Measurements from ENCODE around the gene TDG.
A peak's percentile ranks its signal among the peaks of the same experiment; 100 is the strongest.

Gene TDG

GRCh38 chr12:103965590-103966504 is at the start of gene TDG:
TSS of gene TDG (plus strand) at chr12:103965872. CDS start at chr12:103966038, 166 bp downstream.
- peak; percentile 99 for DNase-seq (ENCODE audit: low spot score)

GRCh38 chr12:103917873-103918272 is 47.8 kb upstream of the TDG start:
- DNase-seq (ENCODE audit: low spot score), result no peak

GRCh38 chr12:103924761-103925641 is 40.7 kb upstream of the TDG start:
- DNase-seq (ENCODE audit: low spot score), result no peak

- DNase-seq (ENCODE audit: low spot score), result peak; percentile 87
Measured at GRCh38 chr12:103928682-103929045, 37.0 kb upstream of the TDG start.

- DNase-seq (ENCODE audit: low spot score), result peak; percentile 93
Measured at GRCh38 chr12:103929046-103929783, 36.5 kb upstream of the TDG start.

GRCh38 chr12:103929784-103930033 is 36.0 kb upstream of the TDG start:
- DNase-seq (ENCODE audit: low spot score), result no peak

GRCh38 chr12:103930034-103930786 is 35.5 kb upstream of the TDG start, which contains the start of gene HSP90B1:
TSS of gene HSP90B1 (plus strand) at chr12:103930410. CDS start at chr12:103930516, 106 bp downstream.
- DNase-seq (ENCODE audit: low spot score), result peak; percentile 100

GRCh38 chr12:103930787-103931735 is 34.6 kb upstream of the TDG start:
- DNase-seq (ENCODE audit: low spot score), result peak; percentile 61

- no peak for DNase-seq (ENCODE audit: low spot score)
Measured at GRCh38 chr12:103933237-103933636, 32.4 kb upstream of the TDG start.

GRCh38 chr12:103936679-103937078 is 29.0 kb upstream of the TDG start:
- DNase-seq (ENCODE audit: low spot score), result no peak

GRCh38 chr12:103944964-103945363 is 20.7 kb upstream of the TDG start:
- DNase-seq (ENCODE audit: low spot score), result no peak

- no peak for DNase-seq (ENCODE audit: low spot score)
Measured at GRCh38 chr12:103947871-103948555, 17.7 kb upstream of the TDG start.

- no peak for DNase-seq (ENCODE audit: low spot score)
Measured at GRCh38 chr12:103948746-103949406, 16.8 kb upstream of the TDG start.

- no peak for DNase-seq (ENCODE audit: low spot score)
Measured at GRCh38 chr12:103952497-103952896, 13.2 kb upstream of the TDG start.

- DNase-seq (ENCODE audit: low spot score), result no peak
Measured at GRCh38 chr12:103955811-103956508, 9.7 kb upstream of the TDG start.

GRCh38 chr12:103956509-103957027 is 9.1 kb upstream of the TDG start:
- DNase-seq (ENCODE audit: low spot score), result no peak

GRCh38 chr12:103957865-103958388 is 7.7 kb upstream of the TDG start:
- no peak for DNase-seq (ENCODE audit: low spot score)

GRCh38 chr12:103958621-103959020 is 7.1 kb upstream of the TDG start:
- no peak for DNase-seq (ENCODE audit: low spot score)
